Measurements from ENCODE around the gene SLC5A1. TPM values are rescaled to one million over a fixed set of nuclear protein-coding genes. Genes with fewer than 3 reads are reported as not detected.
A peak's percentile ranks its signal among the peaks of the same experiment; 100 is the strongest.

SLC5A1 gene
- total and polyA plus RNA-seq, 2 of the 8 experiments (the other 6 are each of a cell fraction or from before 2014, with no cell fraction given), result 0.06 TPM; not detected in 1

GRCh38 chr22:32083000-32083399, 39.9 kb downstream of the SLC5A1 start:
- Histone ChIP-seq H3K27ac (ENCODE audit: low read depth, low read length) (no peak overlapping the region), H2BK15ac (ENCODE audit: low read length) (no peak overlapping the region), H3K18ac (ENCODE audit: extremely low read depth, low read length) (no peak overlapping the region), H4K20me1 (replicated peaks in 1 of 2; ENCODE audit: control insufficient read depth in 1 of 2, insufficient read depth in 2 of 2, low read length in 2 of 2) (no peaks in the 10 kb centered on the region), H3K4me1 (replicated peaks in 1 of 4; ENCODE audit: control insufficient read depth in 3 of 4, insufficient read depth in 4 of 4, low read length in 3 of 4) (no peaks in the 10 kb centered on the region), H3K23ac (ENCODE audit: insufficient read length) (no peak overlapping the region), H3K4me3 (ENCODE audit: extremely low read depth in 1 of 4, insufficient read depth in 2 of 4, low read depth in 3 of 4, low read length in 4 of 4) (no peak overlapping the region), H2BK120ac (replicated peaks; ENCODE audit: low read depth, low read length) (no peak overlapping the region), H2BK5ac (ENCODE audit: low read depth, low read length) (no peak overlapping the region), H3K9ac (replicated peaks in 1 of 4; ENCODE audit: extremely low read depth in 1 of 4, low read depth in 3 of 4, low read length in 3 of 4) (no peak overlapping the region), H2AFZ (ENCODE audit: low read length) (no peak overlapping the region), H4K91ac (replicated peaks; ENCODE audit: insufficient read length, low read length) (no peak overlapping the region), H4K5ac (ENCODE audit: insufficient read length, low read depth, low read length) (no peak overlapping the region), H3K79me2 (ENCODE audit: control insufficient read depth in 1 of 2, insufficient read depth in 2 of 2, low read length in 2 of 2) (no peaks in the 10 kb centered on the region), H3K36me3 (ENCODE audit: control insufficient read depth in 2 of 4, insufficient read depth in 4 of 4, low read length in 3 of 4) (no peaks in the 10 kb centered on the region), H4K8ac (ENCODE audit: extremely low read depth, insufficient read depth, low read length) (peak overlapping the region; percentile 48; the same call in 1 of the 2 replicates), H3K14ac (ENCODE audit: insufficient read length) (no peak overlapping the region), H3K23me2 (ENCODE audit: low read depth, low read length) (no peaks in the 10 kb centered on the region), H2BK20ac (ENCODE audit: low read length) (no peak overlapping the region), H3K4ac (replicated peaks; ENCODE audit: insufficient read length, low read depth, low read length) (no peak overlapping the region), H3K79me1 (ENCODE audit: low read depth, low read length) (no peaks in the 10 kb centered on the region), H3K4me2 (ENCODE audit: insufficient read depth in 1 of 2, low read depth in 2 of 2, low read length in 2 of 2) (no peak overlapping the region), H3K56ac (replicated peaks; ENCODE audit: insufficient read length, low read depth, low read length) (no peak overlapping the region), H3K9me3 (ENCODE audit: insufficient read depth in 2 of 2, low read depth in 1 of 2, low read length in 1 of 2) (no peaks in the 10 kb centered on the region), H2BK12ac (ENCODE audit: low read depth, low read length) (no peak overlapping the region), H2AK5ac (ENCODE audit: low read depth, low read length) (no peak overlapping the region), H3K27me3 (replicated peaks in 1 of 4; ENCODE audit: control insufficient read depth in 3 of 4, extremely low read depth in 1 of 4, insufficient read depth in 3 of 4, low read length in 3 of 4) (0 out of 7 replicates have a peak, but pooled peaks cover 0 to 2% (median 0%) of the 10 kb centered on the region in 4 experiments)
- no peak for FAIRE-seq
- TF ChIP-seq CHD1 (IDR thresholded peaks at IDR 0.05; ENCODE audit: low read depth, low read length) (no peak), SP4 (IDR thresholded peaks at IDR 0.05; ENCODE audit: low read length) (no peak), TEAD4 (IDR thresholded peaks at IDR 0.05; ENCODE audit: low read depth, low read length) (no peak), RBBP5 (IDR thresholded peaks at IDR 0.05; ENCODE audit: borderline replicate concordance, low read depth, low read length) (no peak), MAX (IDR thresholded peaks at IDR 0.05) (no peak), GABPA (IDR thresholded peaks at IDR 0.05; ENCODE audit: borderline replicate concordance, insufficient read depth, low read length) (no peak), TBP (IDR thresholded peaks at IDR 0.05; ENCODE audit: low read depth, low read length) (no peak), CEBPB (IDR thresholded peaks at IDR 0.05; ENCODE audit: low read depth, low read length) (no peak), SAP30 (IDR thresholded peaks at IDR 0.05; ENCODE audit: insufficient read depth, insufficient replicate concordance, low read length) (no peak), ATF2 (IDR thresholded peaks at IDR 0.05; ENCODE audit: low read length) (no peak), POLR2AphosphoS5 (IDR thresholded peaks at IDR 0.05; ENCODE audit: low read depth, low read length) (no peak), TAF1 (IDR thresholded peaks at IDR 0.05; ENCODE audit: low read depth, low read length) (no peak)
- WGBS, 2 experiments (ENCODE audit: extremely low coverage in 1 of 2, insufficient coverage in 1 of 2, insufficient read length in 1 of 2, insufficient replicate concordance in 2 of 2, low coverage in 1 of 2, low lambda C conversion rate in 2 of 2, missing lambda C conversion rate in 1 of 2), result 86% methylated on average over 6 of the region's 6 CpGs; no CpG with 5 or more reads in 1 of the 2 experiments
- ChIA-PET POLR2A (ENCODE audit: partially characterized antibody) (interaction anchor here (1.8 kb wide), 1 partner anchor 106 kb away, joined by 5 read pairs; no protein-coding TSS in a partner anchor), CTCF (ENCODE audit: partially characterized antibody) (interaction anchor here (0.7 to 12.1 kb wide), 8 partner anchors 13 to 184 kb away, joined by 3 to 243 read pairs (median 6); no protein-coding TSS in a partner anchor)
- DNase-seq (ENCODE audit: low read depth in 1 of 2, low spot score in 2 of 2), result no peak

Measured in H1 (cell line).